HG03060 (cell line): ENCODE data around the gene C2CD3.

Source experiments
- ATAC-seq: cut with Tn5 transposase; IDR thresholded peaks from one replicate; pipeline ENCODE4 v1.9.1; 2021; ENCODE audit warnings: low read depth, moderate number of reproducible peaks; ENCODE audit not compliant: unreplicated experiment

Gene C2CD3

GRCh38 chr11:74008373-74009229 is 162.2 kb downstream of the C2CD3 start, which contains the start of gene UCP3:
TSS of gene UCP3 (minus strand) at chr11:74009085. CDS start at chr11:74007042, 2,043 bp downstream.
- no peak for ATAC-seq

DNA sequence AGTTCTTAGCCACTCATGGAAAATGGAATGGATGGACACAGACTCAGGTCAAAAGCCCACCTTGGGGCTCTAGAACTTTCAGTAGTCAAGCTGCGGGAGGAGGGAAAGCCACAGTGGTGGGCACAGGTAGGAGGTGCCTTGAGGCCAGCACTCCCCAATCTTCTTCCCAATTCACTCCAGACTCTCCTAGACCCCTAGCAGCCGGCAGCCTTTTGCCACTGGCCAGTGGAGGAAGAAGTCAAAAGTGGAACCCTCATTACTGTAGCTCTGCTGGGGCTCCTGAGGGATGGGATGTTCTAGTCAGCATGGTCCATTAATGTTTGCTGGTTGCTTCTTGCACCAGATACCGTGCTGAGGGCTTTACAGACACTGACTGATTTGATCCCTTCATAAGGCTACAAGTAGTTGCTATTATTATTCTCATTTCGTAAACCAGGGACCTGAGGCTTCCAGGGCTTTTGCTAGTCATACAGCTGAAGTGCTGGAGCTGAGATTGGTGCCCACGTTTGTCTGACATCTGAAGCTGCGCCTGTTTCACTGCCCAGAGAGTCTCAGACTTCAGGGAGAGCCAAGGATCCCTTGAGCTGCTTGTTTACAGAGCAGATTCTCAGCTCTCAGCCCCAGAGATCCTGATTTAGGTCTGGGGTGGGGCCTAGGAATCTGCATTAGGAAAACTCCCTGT is 163.0 kb downstream of the C2CD3 start:
- no peak for ATAC-seq

DNA sequence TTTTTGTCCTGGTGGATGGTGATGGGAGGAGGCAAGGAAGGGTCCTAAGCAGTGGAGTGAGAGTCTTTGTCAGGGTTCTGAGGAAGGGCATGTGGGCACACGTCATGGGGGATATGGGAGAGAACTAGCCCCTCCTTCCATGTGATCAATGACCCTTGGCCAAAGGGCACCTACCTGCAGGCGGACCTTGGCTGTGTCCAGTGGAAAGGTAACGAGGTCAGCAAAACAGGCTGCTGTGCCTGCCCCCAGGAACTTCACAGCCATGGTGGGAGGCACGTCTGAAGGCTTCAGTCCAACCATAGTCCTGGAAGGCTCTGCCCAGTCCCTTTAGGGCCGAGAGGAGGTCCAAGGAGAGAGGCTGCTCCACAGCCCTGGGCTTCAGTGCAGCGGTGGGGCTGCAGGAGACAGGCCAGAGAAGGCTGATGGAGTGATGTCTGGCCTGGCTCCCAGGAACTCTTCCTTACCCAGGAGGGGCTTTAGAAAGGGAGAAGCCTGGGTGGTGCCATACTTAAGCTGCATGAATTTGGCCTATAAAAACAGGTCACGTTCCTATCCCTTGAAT is 164.0 kb downstream of the C2CD3 start:
- ATAC-seq = no peak

GRCh38 chr11:74005721-74006517 is 164.9 kb downstream of the C2CD3 start:
- no peak for ATAC-seq

- ATAC-seq = no peak
Measured at GRCh38 chr11:74004759-74005615, 165.8 kb downstream of the C2CD3 start.

- no peak for ATAC-seq
Measured at GRCh38 chr11:74004046-74004695, 166.6 kb downstream of the C2CD3 start.

GRCh38 chr11:74002832-74003231 is 168.0 kb downstream of the C2CD3 start:
- ATAC-seq = no peak

DNA sequence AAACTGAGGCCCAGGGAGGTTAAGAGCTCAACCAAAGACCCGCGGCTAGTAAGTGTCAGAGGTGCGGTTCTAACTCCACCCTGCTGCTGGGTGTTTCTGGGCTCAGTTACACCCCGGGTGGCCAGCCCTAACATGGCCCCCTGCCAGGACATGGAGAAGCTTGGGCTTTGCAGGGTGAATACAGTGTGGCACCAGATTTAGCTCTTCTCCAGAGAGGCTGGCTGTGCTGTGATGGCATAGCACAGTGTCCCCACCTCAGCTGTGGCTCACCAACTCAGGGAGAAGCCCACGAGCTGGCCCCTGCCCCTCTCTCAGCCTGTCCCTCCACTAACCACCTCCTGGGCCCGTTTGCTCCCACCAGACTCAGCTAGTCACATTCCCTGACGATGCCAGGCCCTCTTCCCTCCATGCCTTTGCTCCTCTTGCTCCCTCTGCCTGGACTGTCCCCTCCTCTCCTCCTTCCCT is 168.9 kb downstream of the C2CD3 start:
- ATAC-seq = no peak

- no peak for ATAC-seq
Measured at GRCh38 chr11:74000307-74001133, 170.3 kb downstream of the C2CD3 start.

GRCh38 chr11:73999581-74000306 is 171.1 kb downstream of the C2CD3 start:
- no peak for ATAC-seq

- no peak for ATAC-seq
Measured at GRCh38 chr11:73998846-73999575, 171.8 kb downstream of the C2CD3 start.

DNA sequence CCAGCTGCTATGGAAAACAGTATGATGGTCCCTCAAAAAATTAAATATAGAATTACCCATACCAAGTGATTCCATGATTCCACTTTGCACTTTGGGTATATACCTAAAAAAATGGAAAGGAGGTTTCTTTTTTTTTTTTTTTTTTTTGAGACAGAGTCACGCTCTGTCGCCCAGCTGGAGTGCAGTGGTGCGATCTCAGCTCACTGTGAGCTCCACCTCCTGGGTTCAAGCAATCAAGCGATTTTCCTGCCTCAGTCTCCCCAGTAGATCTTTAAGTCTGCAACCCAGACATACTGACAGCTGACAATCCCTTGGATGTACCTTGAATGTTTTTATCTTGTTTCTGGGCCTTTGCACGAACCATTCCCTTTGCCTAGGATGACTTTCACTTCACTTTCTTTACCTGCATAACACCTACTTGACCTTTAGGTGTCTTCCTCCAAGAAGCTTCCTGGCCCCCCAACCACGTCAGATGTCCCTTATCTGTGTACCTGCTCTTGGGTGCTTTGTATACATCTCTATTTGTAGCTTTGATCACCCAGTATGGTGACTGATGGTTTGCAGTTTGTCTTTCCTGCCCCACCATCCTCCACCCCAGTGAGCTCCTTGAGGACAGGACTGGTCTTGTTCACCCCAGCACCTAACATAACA is 173.6 kb downstream of the C2CD3 start:
- ATAC-seq = no peak

DNA sequence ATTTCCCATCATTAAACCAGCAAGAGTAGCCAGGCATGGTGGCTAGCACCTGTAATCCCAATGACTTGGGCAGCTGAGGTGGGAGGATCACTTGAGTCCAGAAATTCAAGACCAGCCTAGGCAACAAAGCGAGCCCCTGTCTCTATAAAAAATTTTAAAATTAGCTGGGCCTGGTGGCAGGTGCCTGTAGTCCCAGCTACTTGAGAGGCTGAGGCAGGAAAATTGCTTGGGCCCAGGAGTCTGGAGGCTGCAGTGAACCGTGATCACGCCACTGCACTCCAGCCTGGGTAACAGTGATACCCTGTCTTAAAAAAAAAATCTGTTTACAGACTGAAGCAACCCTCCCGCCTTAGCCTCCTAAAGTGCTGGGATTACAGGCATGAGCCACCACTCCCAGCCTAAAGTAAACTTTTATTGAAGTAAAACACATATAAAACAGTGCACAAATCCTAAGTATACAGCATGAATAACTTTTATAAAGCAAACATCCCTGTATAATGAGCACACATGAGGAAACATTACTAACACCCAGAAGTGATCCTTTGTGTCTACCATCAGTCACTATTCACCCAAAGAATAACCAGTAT is 174.5 kb downstream of the C2CD3 start:
- ATAC-seq = no peak

GRCh38 chr11:73995731-73996130 is 175.1 kb downstream of the C2CD3 start:
- no peak for ATAC-seq

- ATAC-seq = peak; percentile 38
Measured at GRCh38 chr11:73995247-73995646, 175.6 kb downstream of the C2CD3 start.

DNA sequence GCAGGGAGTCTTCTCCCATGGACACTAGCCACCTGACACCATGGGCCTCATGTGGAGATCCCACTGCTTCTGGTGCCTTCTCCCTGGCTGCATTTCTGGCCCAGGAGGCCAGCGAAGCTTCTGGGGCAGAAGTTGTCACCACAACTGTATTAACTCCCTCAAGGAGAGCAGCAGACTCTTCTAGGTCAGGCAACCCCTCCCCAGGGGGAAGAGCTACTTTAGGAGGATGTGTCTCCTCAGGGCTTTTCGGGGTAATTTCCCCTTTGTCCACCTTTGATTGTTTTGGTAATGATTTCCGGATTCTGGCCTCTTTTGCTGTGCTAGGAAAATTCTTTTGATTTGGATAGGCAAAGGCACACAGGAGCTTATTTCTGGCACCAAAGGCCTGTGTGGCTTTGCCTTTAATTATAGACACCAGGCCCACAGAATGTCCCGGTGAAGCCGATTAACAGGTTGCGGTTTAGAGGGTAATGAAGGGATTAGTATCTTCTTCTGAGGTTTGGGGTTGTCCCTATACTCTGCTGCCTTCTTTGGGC is 179.3 kb downstream of the C2CD3 start:
- ATAC-seq = no peak
